H9 (cell line): ENCODE measurements around the gene PIGK. TPM values are rescaled to one million over a fixed set of nuclear protein-coding genes. Genes with fewer than 3 reads are reported as not detected.

Experiments
- DNase-seq: peaks from one replicate; pipeline ENCODE4 v3.0.0-alpha.2; 2017
- H2AFZ ChIP-seq: one replicate; pipeline ENCODE4 v1.6.1; 2013; ENCODE audit warnings: mild to moderate bottlenecking, low read length, control low read depth, moderate library complexity
- H2AK5ac ChIP-seq: 2 replicates; pipeline ENCODE4 v1.6.1; 2013; ENCODE audit warnings: low read length, control low read depth, mixed read lengths; ENCODE audit not compliant: insufficient read length
- H2BK120ac ChIP-seq: one replicate; pipeline ENCODE4 v1.6.1; 2013; ENCODE audit warnings: low read depth, mild to moderate bottlenecking, low read length, control low read depth, inconsistent platforms; ENCODE audit not compliant: poor library complexity, severe bottlenecking
- H2BK12ac ChIP-seq: 2 replicates; pipeline ENCODE4 v1.6.1; 2013; ENCODE audit warnings: low read length, control low read depth, mixed read lengths, low read depth; ENCODE audit not compliant: insufficient read length
- H2BK15ac ChIP-seq: 2 replicates; pipeline ENCODE4 v1.6.1; 2013; ENCODE audit warnings: low read depth, low read length, control low read depth
- H2BK20ac ChIP-seq: one replicate; pipeline ENCODE4 v1.6.1; 2013; ENCODE audit warnings: low read depth, mild to moderate bottlenecking, low read length, control low read depth, inconsistent platforms; ENCODE audit not compliant: poor library complexity, severe bottlenecking
- H2BK5ac ChIP-seq: 2 replicates; pipeline ENCODE4 v1.6.1; 2013; ENCODE audit warnings: low read length, control low read depth, mixed read lengths; ENCODE audit not compliant: insufficient read length
- H3K14ac ChIP-seq: 2 replicates; pipeline ENCODE4 v1.6.1; 2013; ENCODE audit warnings: low read length, control low read depth; ENCODE audit not compliant: insufficient read depth
- H3K18ac ChIP-seq: 2 replicates; pipeline ENCODE4 v1.6.1; 2013; ENCODE audit warnings: low read depth, mild to moderate bottlenecking, mixed read lengths, low read length, control low read depth; ENCODE audit not compliant: insufficient read length
- H3K23ac ChIP-seq: 2 replicates; pipeline ENCODE4 v1.6.1; 2013; ENCODE audit warnings: low read length, control low read depth, mixed read lengths, low read depth; ENCODE audit not compliant: insufficient read length
- H3K23me2 ChIP-seq: 2 replicates; pipeline ENCODE4 v1.6.1; 2013; ENCODE audit warnings: low read depth, mild to moderate bottlenecking, mixed read lengths, low read length, control low read depth; ENCODE audit not compliant: insufficient read length, poor library complexity, severe bottlenecking
- H3K27ac ChIP-seq: 2 replicates; pipeline ENCODE4 v1.5.1; 2013; ENCODE audit warnings: low read length, control low read depth, mixed read lengths, low read depth; ENCODE audit not compliant: insufficient read length
- H3K27me3 ChIP-seq: 2 replicates; pipeline ENCODE4 v1.6.1; 2013; ENCODE audit warnings: low read length, control low read depth, inconsistent platforms; ENCODE audit not compliant: insufficient read depth
- H3K4ac ChIP-seq: 2 replicates; pipeline ENCODE4 v1.6.1; 2013; ENCODE audit warnings: low read depth, mild to moderate bottlenecking, control low read depth, inconsistent platforms, low read length, moderate library complexity
- H3K4me1 ChIP-seq: 2 replicates; pipeline ENCODE4 v1.6.1; 2013; ENCODE audit warnings: low read length, control low read depth, inconsistent platforms; ENCODE audit not compliant: insufficient read depth
- H3K4me2 ChIP-seq: 2 replicates; pipeline ENCODE4 v1.6.1; 2013; ENCODE audit warnings: low read length, control low read depth, mixed read lengths; ENCODE audit not compliant: insufficient read length, insufficient read depth
- H3K56ac ChIP-seq: 2 replicates; pipeline ENCODE4 v1.6.1; 2013; ENCODE audit warnings: low read depth, mild to moderate bottlenecking, mixed read lengths, low read length, control low read depth; ENCODE audit not compliant: insufficient read length
- H3K79me1 ChIP-seq: 2 replicates; pipeline ENCODE4 v1.6.1; 2013; ENCODE audit warnings: low read depth, mild to moderate bottlenecking, moderate library complexity, low read length, control low read depth, inconsistent platforms; ENCODE audit not compliant: insufficient read depth, poor library complexity, severe bottlenecking
- H3K79me2 ChIP-seq: 2 replicates; pipeline ENCODE4 v1.6.1; 2013; ENCODE audit warnings: low read length, control low read depth, inconsistent platforms; ENCODE audit not compliant: insufficient read depth
- H3K9ac ChIP-seq: 2 replicates; pipeline ENCODE4 v1.6.1; 2013; ENCODE audit warnings: low read length, control low read depth, mixed read lengths; ENCODE audit not compliant: insufficient read length; ENCODE audit errors: extremely low read depth
- H3K9me3 ChIP-seq: one replicate; pipeline ENCODE4 v1.6.1; 2013; ENCODE audit warnings: low read depth, low read length, inconsistent platforms; ENCODE audit not compliant: control insufficient read depth
- H3T11ph ChIP-seq: one replicate; pipeline ENCODE4 v1.6.1; 2013; ENCODE audit warnings: mild to moderate bottlenecking, low read length, control low read depth, inconsistent platforms
- H4K20me1 ChIP-seq: one replicate; pipeline ENCODE4 v1.6.1; 2013; ENCODE audit not compliant: control insufficient read depth, insufficient read length, insufficient read depth
- H4K5ac ChIP-seq: 2 replicates; pipeline ENCODE4 v1.6.1; 2013; ENCODE audit warnings: low read depth, mild to moderate bottlenecking, mixed read lengths, low read length, control low read depth; ENCODE audit not compliant: insufficient read length
- H4K8ac ChIP-seq: replicated peaks from 2 replicates; pipeline ENCODE4 v1.6.1; 2013; ENCODE audit warnings: low read length, control low read depth, mixed read lengths, low read depth; ENCODE audit not compliant: insufficient read length
- H4K91ac ChIP-seq: 2 replicates; pipeline ENCODE4 v1.6.1; 2013; ENCODE audit warnings: low read depth, mild to moderate bottlenecking, moderate library complexity, mixed read lengths, low read length, control low read depth; ENCODE audit not compliant: insufficient read length
- H3K27ac Mint-ChIP-seq, 3 experiments: 2 replicates in 2 of 3; 3 replicates in 1 of 3; pipeline ENCODE4 v1.8.0; 2020 to 2021; ENCODE audit warnings: mixed read lengths in 3 of 3, mild to moderate bottlenecking in 1 of 3, moderate library complexity in 1 of 3
- H3K27me3 Mint-ChIP-seq: 2 replicates; pipeline ENCODE4 v1.8.0; 2021; ENCODE audit warnings: low read depth, mild to moderate bottlenecking, moderate library complexity, mixed read lengths
- H3K36me3 Mint-ChIP-seq, 3 experiments: 2 replicates in 2 of 3; 3 replicates in 1 of 3; pipeline ENCODE4 v1.8.0; 2020 to 2021; ENCODE audit warnings: low read depth in 3 of 3, mixed read lengths in 3 of 3; ENCODE audit not compliant: insufficient read depth in 1 of 3
- H3K4me1 Mint-ChIP-seq, 2 experiments: 2 replicates each; pipeline ENCODE4 v1.8.0; 2020; ENCODE audit warnings: mixed read lengths in 2 of 2
- H3K4me3 Mint-ChIP-seq, 2 experiments: 2 replicates in 1 of 2; 3 replicates in 1 of 2; pipeline ENCODE4 v1.8.0; 2020 to 2021; ENCODE audit warnings: mild to moderate bottlenecking in 2 of 2, mixed read lengths in 2 of 2, moderate library complexity in 1 of 2
- H3K9me3 Mint-ChIP-seq, 2 experiments: 2 replicates in 1 of 2; 3 replicates in 1 of 2; pipeline ENCODE4 v1.8.0; 2020; ENCODE audit warnings: mild to moderate bottlenecking in 2 of 2, mixed read lengths in 2 of 2, moderate library complexity in 1 of 2
- CTCF ChIP-seq: fragments of 200-600 bp; sonication (generic); conservative IDR thresholded peaks from 3 replicates; pipeline ENCODE4 v1.8.0; 2021; ENCODE audit warnings: antibody characterized with exemption, mild to moderate bottlenecking
- WGBS: extraction: QIAGEN DNeasy Blood & Tissue Kit; methylation state at CpG from one replicate; pipeline ENCODE4 v1.1.7; 2013; ENCODE audit warnings: missing lambda C conversion rate, low lambda C conversion rate, mixed read lengths; ENCODE audit not compliant: insufficient read length; ENCODE audit errors: extremely low coverage; 5-methylcytosine and 5-hydroxymethylcytosine counted together
- total RNA-seq: library from RNA; stranded (reverse); gene quantifications from 2 replicates; pipeline ENCODE4 v1.2.1, GENCODE V29; 2021

The PIGK gene
- total RNA-seq, 1 experiment from 2014 or later: 22.1 TPM

GRCh38 chr1:77202751-77203150, 16.5 kb downstream of the PIGK start:
- Histone ChIP-seq H3K27me3 (no peaks in the 10 kb centered on the region), H3K79me2 (no peaks in the 10 kb centered on the region), H3K56ac (no peak overlapping the region), H3K23ac (no peak overlapping the region), H3K4me1 (no peaks in the 10 kb centered on the region), H2AFZ (no peak overlapping the region), H2BK20ac (no peak overlapping the region), H4K91ac (no peak overlapping the region), H4K5ac (no peak overlapping the region), H3K27ac (no peak overlapping the region), H3K14ac (no peak overlapping the region), H3K79me1 (no peaks in the 10 kb centered on the region), H3K4ac (no peak overlapping the region), H3K23me2 (no peaks in the 10 kb centered on the region), H4K8ac (no peak overlapping the region), H3K4me2 (no peak overlapping the region), H2BK5ac (no peak overlapping the region), H3K18ac (no peak overlapping the region), H2AK5ac (no peak overlapping the region), H3K9me3 (no peaks in the 10 kb centered on the region), H4K20me1 (no peaks in the 10 kb centered on the region), H2BK12ac (no peak overlapping the region), H3K9ac (no peak overlapping the region), H2BK120ac (no peak overlapping the region), H3T11ph (no peak overlapping the region), H2BK15ac (no peak overlapping the region)
- H3K36me3 Mint-ChIP-seq: peaks cover 14 to 23% (median 22%) of the 10 kb centered on the region in 3 experiments; a peak in 6 of 7 replicates
- no CpG with 5 or more reads among the region's 3 CpGs for WGBS
- TF ChIP-seq CTCF: no peak
- peaks cover 7 to 11% of the 10 kb centered on the region in 2 experiments for H3K9me3 Mint-ChIP-seq
- DNase-seq: no peak
- no peak overlapping the region for H3K4me3 Mint-ChIP-seq
- H3K27ac Mint-ChIP-seq: no peak overlapping the region
- no peaks in the 10 kb centered on the region for H3K27me3 Mint-ChIP-seq
- H3K4me1 Mint-ChIP-seq: no peaks in the 10 kb centered on the region
